Mesothelial cell of epicardium (in vitro differentiated cells): ENCODE measurements around the gene RGS13. TPM values are rescaled to one million over a fixed set of nuclear protein-coding genes. Genes with fewer than 3 reads are reported as not detected.

Experiments used
- DNase-seq, 2 experiments: peaks; one replicate each; pipeline ENCODE4 v3.0.0; 2021; ENCODE audit warnings: low spot score in 2 of 2; ENCODE audit not compliant: unreplicated experiment in 2 of 2
- H3K27ac Mint-ChIP-seq: 2 replicates; pipeline ENCODE4 v1.8.0; 2021; ENCODE audit warnings: mixed read lengths
- H3K27me3 Mint-ChIP-seq: 2 replicates; pipeline ENCODE4 v1.8.0; 2021; ENCODE audit warnings: low read depth, mixed read lengths
- H3K36me3 Mint-ChIP-seq: 2 replicates; pipeline ENCODE4 v1.8.0; 2021; ENCODE audit warnings: mixed read lengths
- H3K4me1 Mint-ChIP-seq: 2 replicates; pipeline ENCODE4 v1.8.0; 2021; ENCODE audit warnings: mixed read lengths
- H3K4me3 Mint-ChIP-seq: 2 replicates; pipeline ENCODE4 v1.8.0; 2021; ENCODE audit warnings: mild to moderate bottlenecking, moderate library complexity, mixed read lengths
- H3K9me3 Mint-ChIP-seq: 2 replicates; pipeline ENCODE4 v1.8.0; 2021; ENCODE audit warnings: mixed read lengths
- total RNA-seq: library from RNA; stranded (reverse); gene quantifications from 3 replicates; pipeline ENCODE4 v1.2.1, GENCODE V29; 2021
- TF ChIP-seq, protein P1 (sequence below): fragments of 200-600 bp; sonication (generic); IDR thresholded peaks from one replicate; pipeline ENCODE4 v1.5.0; 2021; ENCODE audit warnings: antibody characterized with exemption; ENCODE audit not compliant: unreplicated experiment

RGS13 gene
- total RNA-seq, 1 donor from 2014 or later, result 1.1 TPM

GRCh38 chr1:192602757-192603156 is 33.2 kb upstream of the RGS13 start:
- Mint-ChIP-seq H3K27ac (no peak overlapping the region), H3K4me1 (peaks cover under 1% of the 10 kb centered on the region), H3K9me3 (no peaks in the 10 kb centered on the region), H3K36me3 (no peaks in the 10 kb centered on the region), H3K4me3 (no peak overlapping the region), H3K27me3 (no peaks in the 10 kb centered on the region)
- TF ChIP-seq, protein P1, sequence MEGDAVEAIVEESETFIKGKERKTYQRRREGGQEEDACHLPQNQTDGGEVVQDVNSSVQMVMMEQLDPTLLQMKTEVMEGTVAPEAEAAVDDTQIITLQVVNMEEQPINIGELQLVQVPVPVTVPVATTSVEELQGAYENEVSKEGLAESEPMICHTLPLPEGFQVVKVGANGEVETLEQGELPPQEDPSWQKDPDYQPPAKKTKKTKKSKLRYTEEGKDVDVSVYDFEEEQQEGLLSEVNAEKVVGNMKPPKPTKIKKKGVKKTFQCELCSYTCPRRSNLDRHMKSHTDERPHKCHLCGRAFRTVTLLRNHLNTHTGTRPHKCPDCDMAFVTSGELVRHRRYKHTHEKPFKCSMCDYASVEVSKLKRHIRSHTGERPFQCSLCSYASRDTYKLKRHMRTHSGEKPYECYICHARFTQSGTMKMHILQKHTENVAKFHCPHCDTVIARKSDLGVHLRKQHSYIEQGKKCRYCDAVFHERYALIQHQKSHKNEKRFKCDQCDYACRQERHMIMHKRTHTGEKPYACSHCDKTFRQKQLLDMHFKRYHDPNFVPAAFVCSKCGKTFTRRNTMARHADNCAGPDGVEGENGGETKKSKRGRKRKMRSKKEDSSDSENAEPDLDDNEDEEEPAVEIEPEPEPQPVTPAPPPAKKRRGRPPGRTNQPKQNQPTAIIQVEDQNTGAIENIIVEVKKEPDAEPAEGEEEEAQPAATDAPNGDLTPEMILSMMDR, result no peak
- no peak for DNase-seq

DNA sequence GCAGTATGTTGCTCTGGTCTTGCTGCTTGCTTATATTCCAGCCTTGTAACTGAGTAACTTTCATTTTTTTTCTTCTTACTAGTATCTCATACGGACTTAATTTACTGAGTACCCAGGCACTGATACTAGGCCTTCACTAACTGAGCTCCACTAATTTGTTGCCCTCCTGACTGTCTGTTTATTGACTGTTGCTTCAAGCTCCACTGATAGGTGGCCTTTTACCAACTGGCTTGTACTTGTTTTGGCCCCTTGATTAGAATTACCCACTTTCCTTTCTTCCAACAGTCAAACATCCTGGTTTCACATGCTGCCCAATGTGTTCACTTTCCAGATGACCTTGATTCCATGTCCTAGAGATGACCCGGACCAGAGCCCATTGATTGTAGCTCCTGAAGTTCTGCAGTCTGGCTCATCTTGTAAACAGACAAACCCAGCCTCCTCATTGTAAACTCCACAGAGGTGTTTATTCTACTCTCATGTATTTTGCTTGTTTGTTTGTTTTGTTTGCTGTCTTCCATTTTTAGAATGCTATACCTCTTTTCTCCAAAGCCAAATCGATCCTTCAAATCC is 32.6 kb upstream of the RGS13 start:
- TF ChIP-seq, protein P1, result no peak
- H3K9me3 Mint-ChIP-seq, result no peaks in the 10 kb centered on the region

DNA sequence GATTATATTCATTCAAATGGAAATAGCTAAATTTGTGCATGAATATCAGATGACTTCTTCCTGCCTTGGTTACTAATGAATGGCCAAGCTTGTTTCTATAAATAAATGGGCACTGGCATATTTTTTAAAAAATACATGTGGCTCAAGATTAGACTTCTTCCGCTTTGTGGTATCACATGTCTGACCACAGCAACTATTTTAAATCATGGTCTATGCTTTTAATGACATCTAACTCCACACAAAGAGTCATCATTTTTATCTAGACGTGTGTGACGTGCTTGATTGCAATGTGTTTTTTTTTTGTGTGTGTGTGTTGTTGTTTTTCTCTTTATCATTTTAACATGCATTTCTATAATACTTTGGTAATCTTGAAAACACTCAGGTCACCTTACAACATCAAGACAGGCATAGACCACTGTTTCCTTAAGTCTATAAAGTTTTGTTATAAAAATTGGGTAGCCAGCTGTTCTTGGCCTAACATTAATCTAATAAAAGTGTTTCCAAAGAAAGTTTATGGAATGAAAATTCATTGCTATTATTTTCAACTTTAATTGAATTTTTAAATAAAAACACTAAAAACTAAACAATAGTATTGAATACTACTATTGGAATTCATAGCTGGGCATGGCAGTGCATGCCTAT is 30.8 kb upstream of the RGS13 start:
- Mint-ChIP-seq H3K9me3 (no peaks in the 10 kb centered on the region), H3K27me3 (no peaks in the 10 kb centered on the region), H3K36me3 (no peaks in the 10 kb centered on the region), H3K4me3 (no peak overlapping the region), H3K27ac (no peak overlapping the region), H3K4me1 (peaks cover 3% of the 10 kb centered on the region)
- TF ChIP-seq, protein P1, result no peak
- no peak for DNase-seq

More for the DNA sequence above, 32.6 kb upstream of the RGS13 start:
- Mint-ChIP-seq H3K4me1 (peaks cover 3% of the 10 kb centered on the region), H3K27me3 (no peaks in the 10 kb centered on the region), H3K27ac (no peak overlapping the region), H3K4me3 (no peak overlapping the region), H3K36me3 (no peaks in the 10 kb centered on the region)
- no peak for DNase-seq

- Mint-ChIP-seq H3K36me3 (no peaks in the 10 kb centered on the region), H3K4me3 (no peak overlapping the region), H3K9me3 (no peaks in the 10 kb centered on the region), H3K27me3 (no peaks in the 10 kb centered on the region), H3K4me1 (peaks cover 3% of the 10 kb centered on the region), H3K27ac (no peak overlapping the region)
- TF ChIP-seq, protein P1, result no peak
- no peak for DNase-seq
Measured at GRCh38 chr1:192608671-192609070, 27.3 kb upstream of the RGS13 start.

DNA sequence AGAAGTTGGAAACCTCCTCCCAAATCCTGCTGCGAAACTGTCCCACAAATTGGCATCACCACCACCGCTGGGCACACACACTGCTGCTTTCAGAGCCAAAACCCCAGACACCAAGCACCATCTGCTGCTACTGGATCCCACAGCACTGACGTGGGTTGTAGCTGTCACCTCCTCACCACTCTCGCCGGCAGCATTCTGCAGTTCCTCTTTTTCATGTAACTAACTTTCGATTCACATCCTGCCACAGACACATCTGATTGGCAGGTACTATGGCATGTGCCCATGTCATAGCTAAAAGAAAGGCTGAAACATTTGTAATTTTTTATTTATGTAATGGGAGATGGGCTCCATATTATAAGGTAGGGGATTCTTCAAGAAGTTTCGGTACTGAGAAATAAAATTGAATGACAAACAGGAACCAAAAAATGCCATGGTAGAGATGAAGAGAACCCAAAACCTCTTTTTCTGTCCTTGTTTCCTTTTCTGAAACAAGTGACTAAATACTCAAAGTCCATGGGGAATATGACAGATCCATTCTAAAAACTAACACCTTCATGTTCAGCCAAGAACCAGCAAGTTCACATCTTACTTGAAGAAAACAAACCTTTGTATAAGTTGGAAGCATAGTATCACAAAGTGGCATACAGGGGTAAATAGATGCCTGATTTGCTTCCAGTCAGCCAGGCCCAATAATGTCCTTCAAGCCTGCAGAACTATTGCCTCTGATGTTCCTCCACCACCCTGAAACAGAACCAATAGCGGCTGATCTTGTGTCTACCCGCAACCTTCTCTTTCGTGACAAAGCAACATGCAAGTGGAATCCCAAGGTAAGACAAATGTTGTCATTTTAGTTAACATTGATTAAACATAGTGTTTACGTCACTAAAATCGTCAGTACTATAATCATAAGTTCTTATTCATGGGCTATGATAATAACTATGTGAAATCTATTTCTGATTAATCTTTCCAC is 26.6 kb upstream of the RGS13 start:
- Mint-ChIP-seq H3K27ac (no peak overlapping the region), H3K36me3 (no peaks in the 10 kb centered on the region)
- TF ChIP-seq, protein P1, result no peak

More for the DNA sequence above, 26.6 kb upstream of the RGS13 start:
- H3K27me3 Mint-ChIP-seq, result no peaks in the 10 kb centered on the region
- H3K9me3 Mint-ChIP-seq, result no peaks in the 10 kb centered on the region
- DNase-seq, result no peak
- no peak overlapping the region for H3K4me3 Mint-ChIP-seq
- peaks cover 3% of the 10 kb centered on the region for H3K4me1 Mint-ChIP-seq
